Ovary (tissue), 3 donors: Measurements from ENCODE around the gene CCDC150.

Experiments used
- EP300 ChIP-seq: sonication (generic); formaldehyde crosslinking; IDR thresholded peaks from one replicate; pipeline ENCODE4 v1.6.1; 2017; ENCODE audit warnings: antibody characterized with exemption
- POLR2A ChIP-seq: fragments of 450-650 bp; IDR thresholded peaks from one replicate; pipeline ENCODE4 v1.6.1; 2017; ENCODE audit warnings: antibody characterized with exemption, mild to moderate bottlenecking, moderate library complexity
- TF ChIP-seq, protein P1 (sequence below), 3 donors: fragments of 450-650 bp in 2 of 3; fragments of 200-600 bp in 1 of 3; IDR thresholded peaks; one replicate each; pipeline versions ENCODE4 v1.5.1 to v1.8.0; 2016 to 2022; ENCODE audit warnings: antibody characterized with exemption in 3 of 3, mild to moderate bottlenecking in 1 of 3
- donor health status: DM: no; HTN: no; CAD: no.

DNA sequence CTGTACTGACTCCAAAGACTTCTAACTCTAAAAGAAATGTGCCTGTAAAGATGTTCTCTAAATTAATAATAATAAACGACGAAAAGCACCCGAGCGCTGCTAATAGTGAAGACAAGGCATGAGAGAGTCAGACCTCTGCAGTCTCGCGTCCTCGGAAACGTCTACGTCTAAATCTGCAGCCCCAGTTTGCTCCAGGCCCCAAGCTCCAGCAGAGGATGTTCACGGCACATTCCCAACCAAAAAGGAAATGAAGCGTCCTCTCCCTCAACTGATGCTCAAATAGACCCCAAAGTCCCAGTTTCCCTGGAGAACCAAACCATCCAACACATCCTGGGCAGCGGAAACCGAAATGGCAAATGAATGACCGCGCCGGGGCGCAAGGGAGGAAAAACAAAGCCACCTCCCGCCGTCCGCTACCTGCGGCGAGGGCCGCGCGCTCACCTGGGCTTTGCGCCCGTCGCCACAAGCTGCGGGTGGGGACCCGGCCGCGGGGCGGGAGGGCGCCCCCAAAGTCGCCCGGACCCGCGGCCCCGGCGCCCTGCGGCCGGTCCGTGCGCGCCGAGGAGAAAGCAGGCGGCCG is 47.1 kb upstream of the CCDC150 start:
- TF ChIP-seq, protein P1, sequence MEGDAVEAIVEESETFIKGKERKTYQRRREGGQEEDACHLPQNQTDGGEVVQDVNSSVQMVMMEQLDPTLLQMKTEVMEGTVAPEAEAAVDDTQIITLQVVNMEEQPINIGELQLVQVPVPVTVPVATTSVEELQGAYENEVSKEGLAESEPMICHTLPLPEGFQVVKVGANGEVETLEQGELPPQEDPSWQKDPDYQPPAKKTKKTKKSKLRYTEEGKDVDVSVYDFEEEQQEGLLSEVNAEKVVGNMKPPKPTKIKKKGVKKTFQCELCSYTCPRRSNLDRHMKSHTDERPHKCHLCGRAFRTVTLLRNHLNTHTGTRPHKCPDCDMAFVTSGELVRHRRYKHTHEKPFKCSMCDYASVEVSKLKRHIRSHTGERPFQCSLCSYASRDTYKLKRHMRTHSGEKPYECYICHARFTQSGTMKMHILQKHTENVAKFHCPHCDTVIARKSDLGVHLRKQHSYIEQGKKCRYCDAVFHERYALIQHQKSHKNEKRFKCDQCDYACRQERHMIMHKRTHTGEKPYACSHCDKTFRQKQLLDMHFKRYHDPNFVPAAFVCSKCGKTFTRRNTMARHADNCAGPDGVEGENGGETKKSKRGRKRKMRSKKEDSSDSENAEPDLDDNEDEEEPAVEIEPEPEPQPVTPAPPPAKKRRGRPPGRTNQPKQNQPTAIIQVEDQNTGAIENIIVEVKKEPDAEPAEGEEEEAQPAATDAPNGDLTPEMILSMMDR (IDR thresholded peaks at IDR 0.05): no peak
- no peak for TF ChIP-seq POLR2A
- no peak for TF ChIP-seq EP300
